ENCODE measurements around the gene LRP1. TPM values are rescaled to one million over a fixed set of nuclear protein-coding genes. Genes with fewer than 3 reads are reported as not detected.

Gene LRP1
- total and polyA plus RNA-seq, 2 of the 13 experiments (the other 11 are each of a cell fraction or from before 2014, with no cell fraction given) = 14.7 to 30.8 TPM

DNA sequence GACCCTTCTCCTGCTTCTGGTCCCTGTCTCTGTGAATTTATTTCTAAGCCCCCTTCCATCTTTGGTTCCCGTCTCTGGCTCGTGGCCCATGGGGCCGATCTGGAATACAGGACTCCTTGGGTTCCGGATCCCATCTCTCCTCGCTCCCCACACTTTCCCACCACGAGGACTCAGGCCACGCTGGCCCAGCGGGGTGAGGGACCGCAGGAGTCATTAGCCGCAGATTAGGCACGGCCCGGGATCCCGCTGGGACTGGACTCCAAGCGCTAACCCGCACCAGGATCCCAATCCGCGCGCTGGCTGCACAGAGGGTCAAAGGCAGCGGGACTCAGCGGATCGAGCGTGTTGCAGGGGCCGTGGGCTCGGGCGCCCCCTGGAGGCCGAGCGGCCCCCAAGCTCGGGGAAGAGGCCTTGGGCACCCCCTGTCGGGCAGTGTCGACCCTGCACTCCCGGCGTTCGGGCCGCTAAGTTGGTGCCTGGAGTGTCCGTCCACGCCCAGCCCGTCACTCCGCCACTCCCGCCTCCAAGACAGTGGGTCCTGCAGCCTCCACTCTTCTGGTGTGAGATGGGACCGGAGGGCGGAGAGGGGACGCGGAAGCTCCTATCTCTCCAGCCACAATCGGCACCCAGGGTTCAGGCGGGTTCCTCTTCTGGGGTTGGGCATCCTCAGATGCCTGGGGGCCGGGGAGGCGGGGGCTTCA, 110.7 kb downstream of the LRP1 start (continued):
- TF ChIP-seq ZNF598 (CRISPR knock-in tag; IDR thresholded peaks at IDR 0.05; ENCODE audit: borderline replicate concordance) (peak; percentile 69; the same call in 1 of the 2 replicates), MATR3 (CRISPR knock-in tag; IDR thresholded peaks at IDR 0.05) (no peak), HIVEP1 (CRISPR knock-in tag; IDR thresholded peaks at IDR 0.05) (peak; percentile 74; the same call in 1 of the 2 replicates), ZNF572 (CRISPR knock-in tag; IDR thresholded peaks at IDR 0.05) (no peak), SOX6 (IDR thresholded peaks at IDR 0.05) (no peak), SOX6 (CRISPR knock-in tag; IDR thresholded peaks at IDR 0.05) (peak; percentile 66), BORCS8-MEF2B (CRISPR knock-in tag; IDR thresholded peaks at IDR 0.05) (peak; percentile 67), IKZF4 (CRISPR knock-in tag; IDR thresholded peaks at IDR 0.05; ENCODE audit: borderline replicate concordance, low read depth, not compliant biosample characterization) (no peak), HHEX (CRISPR knock-in tag; IDR thresholded peaks at IDR 0.05) (no peak), ZEB1 (IDR thresholded peaks at IDR 0.05; ENCODE audit: insufficient replicate concordance, low read depth) (no peak), ATF6 (CRISPR knock-in tag; conservative IDR thresholded peaks at IDR 0.05) (no peak), ZNF282 (IDR thresholded peaks at IDR 0.05; ENCODE audit: partially characterized antibody) (no peak), ZSCAN31 (CRISPR knock-in tag; IDR thresholded peaks at IDR 0.05; ENCODE audit: low read depth) (0 out of 2 replicates have a peak, but pooled peaks have one; percentile 27), MXD3 (CRISPR knock-in tag; IDR thresholded peaks at IDR 0.05) (peak; percentile 55; the same call in 1 of the 2 replicates), ZNF619 (CRISPR knock-in tag; IDR thresholded peaks at IDR 0.05) (peak; percentile 91), MEF2D (CRISPR knock-in tag; IDR thresholded peaks at IDR 0.05) (no peak; the same call in 1 of the 2 replicates), ZNF800 (CRISPR knock-in tag; IDR thresholded peaks at IDR 0.05) (peak; percentile 64), PRPF4 (IDR thresholded peaks at IDR 0.05; ENCODE audit: low read depth, low read length, poor library complexity, severe bottlenecking) (no peak), UBTF (CRISPR knock-in tag; IDR thresholded peaks at IDR 0.05) (peak; percentile 92)
- TF ChIP-seq, protein P1, sequence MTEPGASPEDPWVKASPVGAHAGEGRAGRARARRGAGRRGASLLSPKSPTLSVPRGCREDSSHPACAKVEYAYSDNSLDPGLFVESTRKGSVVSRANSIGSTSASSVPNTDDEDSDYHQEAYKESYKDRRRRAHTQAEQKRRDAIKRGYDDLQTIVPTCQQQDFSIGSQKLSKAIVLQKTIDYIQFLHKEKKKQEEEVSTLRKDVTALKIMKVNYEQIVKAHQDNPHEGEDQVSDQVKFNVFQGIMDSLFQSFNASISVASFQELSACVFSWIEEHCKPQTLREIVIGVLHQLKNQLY (CRISPR knock-in tag; IDR thresholded peaks at IDR 0.05) = 0 out of 2 replicates have a peak, but pooled peaks have one; percentile 3
- TF ChIP-seq, protein P2, sequence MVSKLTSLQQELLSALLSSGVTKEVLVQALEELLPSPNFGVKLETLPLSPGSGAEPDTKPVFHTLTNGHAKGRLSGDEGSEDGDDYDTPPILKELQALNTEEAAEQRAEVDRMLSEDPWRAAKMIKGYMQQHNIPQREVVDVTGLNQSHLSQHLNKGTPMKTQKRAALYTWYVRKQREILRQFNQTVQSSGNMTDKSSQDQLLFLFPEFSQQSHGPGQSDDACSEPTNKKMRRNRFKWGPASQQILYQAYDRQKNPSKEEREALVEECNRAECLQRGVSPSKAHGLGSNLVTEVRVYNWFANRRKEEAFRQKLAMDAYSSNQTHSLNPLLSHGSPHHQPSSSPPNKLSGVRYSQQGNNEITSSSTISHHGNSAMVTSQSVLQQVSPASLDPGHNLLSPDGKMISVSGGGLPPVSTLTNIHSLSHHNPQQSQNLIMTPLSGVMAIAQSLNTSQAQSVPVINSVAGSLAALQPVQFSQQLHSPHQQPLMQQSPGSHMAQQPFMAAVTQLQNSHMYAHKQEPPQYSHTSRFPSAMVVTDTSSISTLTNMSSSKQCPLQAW (CRISPR knock-in tag; IDR thresholded peaks at IDR 0.05) = no peak

All from HepG2 (cell line).